DND-41 (cell line): ENCODE measurements around the gene PIGX.
A peak's percentile ranks its signal among the peaks of the same experiment; 100 is the strongest.

Experiments
- ATAC-seq: fragments of 200-7000 bp; cut with Tn5 transposase; 3 replicates; pipeline ENCODE4 v1.9.1; 2021; ENCODE audit warnings: low read depth; ENCODE audit not compliant: insufficient read depth
- DNase-seq: peaks from one replicate; pipeline ENCODE4 v3.0.0-alpha.2; 2020
- H2AFZ ChIP-seq: 2 replicates; pipeline ENCODE4 v1.6.0; 2012; ENCODE audit warnings: low read depth, low read length
- H3K27ac ChIP-seq: 2 replicates; pipeline ENCODE4 v1.5.1; 2012; ENCODE audit warnings: low read length, inconsistent platforms
- H3K27me3 ChIP-seq: fragments of 200-600 bp; sonication (generic); 2 replicates; pipeline ENCODE4 v1.6.0; 2012; ENCODE audit warnings: low read length, mild to moderate bottlenecking, inconsistent platforms; ENCODE audit not compliant: insufficient read depth, poor library complexity
- H3K36me3 ChIP-seq: 2 replicates; pipeline ENCODE4 v1.5.1; 2012; ENCODE audit warnings: low read length, inconsistent platforms; ENCODE audit not compliant: insufficient read depth
- H3K4me1 ChIP-seq: 2 replicates; pipeline ENCODE4 v1.5.1; 2012; ENCODE audit warnings: mild to moderate bottlenecking, low read length; ENCODE audit not compliant: insufficient read depth
- H3K4me2 ChIP-seq: 2 replicates; pipeline ENCODE4 v1.6.0; 2012; ENCODE audit warnings: mild to moderate bottlenecking, moderate library complexity, low read length, inconsistent platforms; ENCODE audit not compliant: insufficient read depth
- H3K4me3 ChIP-seq, 2 experiments: fragments of 200-600 bp in 1 of 2; shearing (Covaris generic) in 1 of 2; 2 replicates each; pipeline ENCODE4 v1.5.1; 2012 to 2016; ENCODE audit warnings: inconsistent platforms in 2 of 2, low read length in 2 of 2, mild to moderate bottlenecking in 2 of 2, low read depth in 1 of 2, moderate library complexity in 1 of 2
- H3K79me2 ChIP-seq: 2 replicates; pipeline ENCODE4 v1.6.0; 2012; ENCODE audit warnings: low read length, inconsistent platforms; ENCODE audit not compliant: insufficient read depth
- H3K9ac ChIP-seq: 2 replicates; pipeline ENCODE4 v1.6.0; 2012; ENCODE audit warnings: low read depth, mild to moderate bottlenecking, inconsistent platforms, low read length, moderate library complexity
- H3K9me3 ChIP-seq: 2 replicates; pipeline ENCODE4 v1.5.1; 2012; ENCODE audit warnings: low read length, moderate library complexity, mild to moderate bottlenecking, inconsistent platforms; ENCODE audit not compliant: insufficient read depth, severe bottlenecking
- H4K20me1 ChIP-seq: 2 replicates; pipeline ENCODE4 v1.6.0; 2012; ENCODE audit warnings: low read length; ENCODE audit not compliant: insufficient read depth
- EZH2 ChIP-seq: IDR thresholded peaks from 3 replicates; pipeline ENCODE4 v1.6.1; 2012; ENCODE audit warnings: borderline replicate concordance, low read depth, mild to moderate bottlenecking, moderate library complexity, low read length, inconsistent platforms; ENCODE audit not compliant: severe bottlenecking
- TF ChIP-seq, protein P1 (sequence below): IDR thresholded peaks from 2 replicates; pipeline ENCODE4 v1.5.1; 2012; ENCODE audit warnings: borderline replicate concordance, low read length, moderate library complexity, mild to moderate bottlenecking; ENCODE audit not compliant: poor library complexity, severe bottlenecking; ENCODE audit errors: extremely low read depth

Gene PIGX

DNA sequence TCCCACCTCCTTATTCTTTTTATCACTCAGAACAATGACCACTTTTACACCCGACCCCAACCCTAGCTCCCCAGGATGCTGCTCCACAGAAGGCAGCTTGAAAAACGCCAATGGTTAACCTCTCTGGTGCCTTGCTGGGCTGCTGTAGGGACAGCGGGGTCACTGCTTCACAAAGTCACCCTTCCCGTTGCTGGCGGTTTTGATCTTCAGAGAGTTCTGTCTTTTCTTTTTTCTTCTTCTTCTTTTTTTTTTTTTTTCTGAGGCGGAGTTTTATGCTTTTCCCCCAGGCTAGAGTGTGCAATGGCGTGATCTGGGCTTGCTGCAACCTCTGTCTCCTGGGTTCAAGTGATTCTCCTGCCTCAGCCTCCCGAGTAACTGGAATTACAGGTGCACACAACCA lies 20.8 kb upstream of the PIGX start:
- H3K4me1 ChIP-seq = no peaks in the 10 kb centered on the region
- H3K9ac ChIP-seq = no peak overlapping the region
- no peaks in the 10 kb centered on the region for H3K36me3 ChIP-seq
- H3K79me2 ChIP-seq = no peaks in the 10 kb centered on the region
- no peaks in the 10 kb centered on the region for H4K20me1 ChIP-seq
- ATAC-seq (no peak), DNase-seq (no peak)
- H3K27me3 ChIP-seq = no peaks in the 10 kb centered on the region
- H3K4me3 ChIP-seq = no peak overlapping the region
- H3K4me2 ChIP-seq = no peak overlapping the region
- no peaks in the 10 kb centered on the region for H3K9me3 ChIP-seq
- no peak overlapping the region for H3K27ac ChIP-seq
- TF ChIP-seq, protein P1, sequence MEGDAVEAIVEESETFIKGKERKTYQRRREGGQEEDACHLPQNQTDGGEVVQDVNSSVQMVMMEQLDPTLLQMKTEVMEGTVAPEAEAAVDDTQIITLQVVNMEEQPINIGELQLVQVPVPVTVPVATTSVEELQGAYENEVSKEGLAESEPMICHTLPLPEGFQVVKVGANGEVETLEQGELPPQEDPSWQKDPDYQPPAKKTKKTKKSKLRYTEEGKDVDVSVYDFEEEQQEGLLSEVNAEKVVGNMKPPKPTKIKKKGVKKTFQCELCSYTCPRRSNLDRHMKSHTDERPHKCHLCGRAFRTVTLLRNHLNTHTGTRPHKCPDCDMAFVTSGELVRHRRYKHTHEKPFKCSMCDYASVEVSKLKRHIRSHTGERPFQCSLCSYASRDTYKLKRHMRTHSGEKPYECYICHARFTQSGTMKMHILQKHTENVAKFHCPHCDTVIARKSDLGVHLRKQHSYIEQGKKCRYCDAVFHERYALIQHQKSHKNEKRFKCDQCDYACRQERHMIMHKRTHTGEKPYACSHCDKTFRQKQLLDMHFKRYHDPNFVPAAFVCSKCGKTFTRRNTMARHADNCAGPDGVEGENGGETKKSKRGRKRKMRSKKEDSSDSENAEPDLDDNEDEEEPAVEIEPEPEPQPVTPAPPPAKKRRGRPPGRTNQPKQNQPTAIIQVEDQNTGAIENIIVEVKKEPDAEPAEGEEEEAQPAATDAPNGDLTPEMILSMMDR = no peak
- TF ChIP-seq EZH2 = no peak
- H2AFZ ChIP-seq = no peak overlapping the region

DNA sequence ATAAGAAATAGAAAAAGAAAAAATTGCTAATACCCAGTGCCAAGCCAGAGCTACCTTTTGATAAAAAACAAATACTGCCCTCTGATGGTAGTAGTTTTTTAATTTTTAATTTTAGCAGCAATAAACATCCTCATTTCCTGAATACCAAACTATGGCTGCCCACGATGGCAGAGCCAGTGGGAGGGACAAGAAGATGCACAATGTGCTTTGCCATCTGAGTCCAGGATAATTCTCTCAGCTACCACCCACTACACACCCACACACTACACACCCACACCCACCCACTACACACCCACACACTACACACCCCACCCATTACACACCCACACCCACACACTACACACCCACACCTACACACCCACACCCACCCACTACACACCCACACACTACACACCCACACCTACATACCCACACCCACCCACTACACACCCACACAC lies 18.0 kb upstream of the PIGX start:
- H3K4me3 ChIP-seq = no peak overlapping the region
- no peak overlapping the region for H3K9ac ChIP-seq
- H2AFZ ChIP-seq = no peak overlapping the region; the same call in 1 of the 2 replicates
- no peaks in the 10 kb centered on the region for H3K4me1 ChIP-seq
- ATAC-seq (peak; percentile 52), DNase-seq (no peak)
- no peaks in the 10 kb centered on the region for H3K9me3 ChIP-seq
- TF ChIP-seq EZH2 = no peak
- TF ChIP-seq, protein P1 = peak; percentile 23
- H3K27me3 ChIP-seq = no peaks in the 10 kb centered on the region
- H3K27ac ChIP-seq = peak overlapping the region; percentile 32
- no peaks in the 10 kb centered on the region for H3K36me3 ChIP-seq
- no peaks in the 10 kb centered on the region for H3K79me2 ChIP-seq
- no peak overlapping the region for H3K4me2 ChIP-seq
- H4K20me1 ChIP-seq = no peaks in the 10 kb centered on the region

DNA sequence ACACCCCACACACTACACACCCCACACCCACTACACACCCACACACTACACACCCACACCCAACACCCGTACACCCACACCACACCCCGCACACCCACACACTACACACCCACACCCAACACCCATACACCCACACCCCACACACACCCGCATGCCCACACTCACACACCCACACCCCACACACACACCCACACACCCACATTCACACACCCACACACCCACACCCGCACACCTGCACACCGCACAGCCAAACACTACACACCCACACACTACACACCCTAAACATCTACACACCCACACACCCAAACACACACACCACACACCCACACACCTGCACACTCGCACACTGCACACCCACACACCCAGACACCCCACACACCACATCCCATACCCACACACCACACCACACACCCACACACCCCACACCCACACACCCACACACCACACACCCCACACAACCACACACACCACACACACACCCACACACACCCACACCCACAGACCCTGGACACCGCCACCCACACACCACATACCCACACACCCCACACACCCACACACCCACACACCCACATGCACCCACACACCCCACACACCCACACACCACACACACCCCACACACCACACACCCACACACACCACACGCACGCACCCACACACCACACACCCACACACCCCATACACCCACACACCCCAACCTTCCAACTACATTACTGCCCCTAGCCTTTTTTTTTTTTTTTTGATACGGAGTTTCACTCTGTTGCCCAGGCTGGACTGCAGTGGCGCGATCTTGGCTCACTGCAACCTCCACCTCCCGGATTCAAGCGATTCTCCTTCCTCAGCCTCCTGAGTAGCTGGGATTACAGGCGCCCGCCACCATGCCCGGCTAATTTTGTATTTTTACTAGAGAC lies 17.0 kb upstream of the PIGX start:
- Histone ChIP-seq H2AFZ (no peak overlapping the region), H4K20me1 (no peaks in the 10 kb centered on the region), H3K79me2 (no peaks in the 10 kb centered on the region), H3K4me1 (no peaks in the 10 kb centered on the region), H3K27me3 (no peaks in the 10 kb centered on the region), H3K9ac (no peak overlapping the region), H3K4me2 (no peak overlapping the region), H3K4me3 (no peak overlapping the region), H3K9me3 (no peaks in the 10 kb centered on the region), H3K36me3 (no peaks in the 10 kb centered on the region), H3K27ac (no peak overlapping the region)
- TF ChIP-seq, protein P1 = no peak
- TF ChIP-seq EZH2 = no peak
- no peak; the same call in 2 of the 3 replicates for ATAC-seq
- DNase-seq = no peak
